Loucy (cell line): ENCODE data around the gene IFNLR1.

Experiments
- H2AFZ ChIP-seq: fragments of 200-600 bp; sonication (generic); 2 replicates; pipeline ENCODE4 v1.6.0; 2016; ENCODE audit warnings: antibody characterized with exemption, mild to moderate bottlenecking, low read length, moderate library complexity
- H3F3A ChIP-seq: fragments of 200-600 bp; 2 replicates; pipeline ENCODE4 v1.6.0; 2016; ENCODE audit warnings: antibody characterized with exemption, low read depth, mild to moderate bottlenecking
- H3K27me3 ChIP-seq: fragments of 200-600 bp; sonication (generic); 2 replicates; pipeline ENCODE4 v1.6.1; 2014; ENCODE audit warnings: low read length, mild to moderate bottlenecking; ENCODE audit not compliant: insufficient read depth, poor library complexity, severe bottlenecking
- H3K36me3 ChIP-seq: fragments of 200-600 bp; sonication (generic); 2 replicates; pipeline ENCODE4 v1.6.1; 2016; ENCODE audit warnings: low read length; ENCODE audit not compliant: insufficient read depth
- H3K4me1 ChIP-seq: fragments of 200-600 bp; sonication (generic); 2 replicates; pipeline ENCODE4 v1.5.1; 2014; ENCODE audit warnings: low read length, mild to moderate bottlenecking; ENCODE audit not compliant: insufficient read depth, poor library complexity, severe bottlenecking
- H3K4me2 ChIP-seq: fragments of 200-600 bp; sonication (generic); 2 replicates; pipeline ENCODE4 v1.6.0; 2014; ENCODE audit warnings: antibody characterized with exemption, low read length, low read depth, mild to moderate bottlenecking; ENCODE audit not compliant: poor library complexity, severe bottlenecking
- H3K4me3 ChIP-seq: fragments of 200-600 bp; sonication (generic); 2 replicates; pipeline ENCODE4 v1.5.1; 2014; ENCODE audit warnings: low read length, mild to moderate bottlenecking, mixed read lengths; ENCODE audit not compliant: poor library complexity, severe bottlenecking
- H3K79me2 ChIP-seq: fragments of 200-600 bp; sonication (generic); 2 replicates; pipeline ENCODE4 v1.6.1; 2014; ENCODE audit warnings: low read length; ENCODE audit not compliant: insufficient read depth
- H3K9ac ChIP-seq: fragments of 200-600 bp; sonication (generic); 2 replicates; pipeline ENCODE4 v1.6.0; 2014; ENCODE audit warnings: mild to moderate bottlenecking, low read depth, low read length, moderate library complexity; ENCODE audit not compliant: poor library complexity, severe bottlenecking
- H3K9me2 ChIP-seq: fragments of 200-600 bp; sonication (generic); replicated peaks from 2 replicates; pipeline ENCODE4 v1.6.1; 2016; ENCODE audit warnings: low read depth, low read length, mixed read lengths
- H3K9me3 ChIP-seq: fragments of 200-600 bp; sonication (generic); 2 replicates; pipeline ENCODE4 v1.6.1; 2014; ENCODE audit warnings: mild to moderate bottlenecking, antibody characterized with exemption, low read length, low read depth; ENCODE audit not compliant: insufficient read depth
- H4K20me1 ChIP-seq: fragments of 200-600 bp; sonication (generic); 2 replicates; pipeline ENCODE4 v1.6.0; 2014; ENCODE audit warnings: antibody characterized with exemption, low read length, mild to moderate bottlenecking; ENCODE audit not compliant: insufficient read depth, poor library complexity, severe bottlenecking
- EZH2phosphoT487 ChIP-seq: fragments of 200-600 bp; IDR thresholded peaks from 2 replicates; pipeline ENCODE4 v1.6.1; 2018; ENCODE audit warnings: antibody characterized with exemption, mild to moderate bottlenecking, moderate library complexity, borderline replicate concordance
- TF ChIP-seq, protein P1 (sequence below): fragments of 200-600 bp; sonication (generic); conservative IDR thresholded peaks from 2 replicates; pipeline ENCODE4 v1.5.1; 2014; ENCODE audit warnings: mild to moderate bottlenecking, antibody characterized with exemption, low read length

The IFNLR1 gene

DNA sequence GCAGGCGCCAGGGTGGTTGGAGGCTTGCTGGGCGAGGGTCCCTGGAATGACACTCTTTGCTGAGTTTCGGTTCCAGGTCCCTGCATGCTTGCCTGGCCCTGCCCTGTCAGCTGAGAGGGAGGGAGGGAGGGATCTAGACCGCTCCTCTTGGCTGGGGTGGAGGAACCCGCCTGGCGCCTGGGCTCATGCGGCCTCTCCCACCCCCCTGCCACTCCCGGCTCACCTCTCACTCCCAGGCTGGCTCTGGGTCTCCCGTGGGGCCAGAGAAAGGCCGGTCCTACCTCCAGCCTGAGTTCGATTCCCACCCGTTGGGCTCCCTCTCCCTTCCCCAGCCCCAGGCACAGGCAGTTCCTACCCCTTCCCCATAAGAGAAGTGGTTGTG, 19.0 kb upstream of the IFNLR1 start:
- Histone ChIP-seq H4K20me1 (no peaks in the 10 kb centered on the region), H3K4me1 (no peaks in the 10 kb centered on the region), H2AFZ (no peak overlapping the region), H3K9me2 (no peaks in the 10 kb centered on the region), H3K9ac (no peak overlapping the region), H3K4me3 (no peak overlapping the region), H3K27me3 (no peaks in the 10 kb centered on the region), H3K79me2 (no peaks in the 10 kb centered on the region), H3K9me3 (no peaks in the 10 kb centered on the region), H3F3A (no peaks in the 10 kb centered on the region), H3K36me3 (no peaks in the 10 kb centered on the region), H3K4me2 (no peak overlapping the region)
- TF ChIP-seq EZH2phosphoT487 = no peak
- TF ChIP-seq, protein P1, sequence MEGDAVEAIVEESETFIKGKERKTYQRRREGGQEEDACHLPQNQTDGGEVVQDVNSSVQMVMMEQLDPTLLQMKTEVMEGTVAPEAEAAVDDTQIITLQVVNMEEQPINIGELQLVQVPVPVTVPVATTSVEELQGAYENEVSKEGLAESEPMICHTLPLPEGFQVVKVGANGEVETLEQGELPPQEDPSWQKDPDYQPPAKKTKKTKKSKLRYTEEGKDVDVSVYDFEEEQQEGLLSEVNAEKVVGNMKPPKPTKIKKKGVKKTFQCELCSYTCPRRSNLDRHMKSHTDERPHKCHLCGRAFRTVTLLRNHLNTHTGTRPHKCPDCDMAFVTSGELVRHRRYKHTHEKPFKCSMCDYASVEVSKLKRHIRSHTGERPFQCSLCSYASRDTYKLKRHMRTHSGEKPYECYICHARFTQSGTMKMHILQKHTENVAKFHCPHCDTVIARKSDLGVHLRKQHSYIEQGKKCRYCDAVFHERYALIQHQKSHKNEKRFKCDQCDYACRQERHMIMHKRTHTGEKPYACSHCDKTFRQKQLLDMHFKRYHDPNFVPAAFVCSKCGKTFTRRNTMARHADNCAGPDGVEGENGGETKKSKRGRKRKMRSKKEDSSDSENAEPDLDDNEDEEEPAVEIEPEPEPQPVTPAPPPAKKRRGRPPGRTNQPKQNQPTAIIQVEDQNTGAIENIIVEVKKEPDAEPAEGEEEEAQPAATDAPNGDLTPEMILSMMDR = no peak

GRCh38 chr1:24205345-24206082, 18.4 kb upstream of the IFNLR1 start:
- H3K79me2 ChIP-seq = no peaks in the 10 kb centered on the region
- no peaks in the 10 kb centered on the region for H3F3A ChIP-seq
- no peak overlapping the region for H3K9ac ChIP-seq
- no peaks in the 10 kb centered on the region for H3K27me3 ChIP-seq
- H3K4me3 ChIP-seq = no peak overlapping the region
- no peaks in the 10 kb centered on the region for H3K4me1 ChIP-seq
- no peaks in the 10 kb centered on the region for H3K9me3 ChIP-seq
- H3K9me2 ChIP-seq = no peaks in the 10 kb centered on the region
- TF ChIP-seq EZH2phosphoT487 = no peak
- TF ChIP-seq, protein P1 = no peak
- no peak overlapping the region for H2AFZ ChIP-seq
- H3K4me2 ChIP-seq = no peak overlapping the region
- H4K20me1 ChIP-seq = no peaks in the 10 kb centered on the region
- H3K36me3 ChIP-seq = no peaks in the 10 kb centered on the region

DNA sequence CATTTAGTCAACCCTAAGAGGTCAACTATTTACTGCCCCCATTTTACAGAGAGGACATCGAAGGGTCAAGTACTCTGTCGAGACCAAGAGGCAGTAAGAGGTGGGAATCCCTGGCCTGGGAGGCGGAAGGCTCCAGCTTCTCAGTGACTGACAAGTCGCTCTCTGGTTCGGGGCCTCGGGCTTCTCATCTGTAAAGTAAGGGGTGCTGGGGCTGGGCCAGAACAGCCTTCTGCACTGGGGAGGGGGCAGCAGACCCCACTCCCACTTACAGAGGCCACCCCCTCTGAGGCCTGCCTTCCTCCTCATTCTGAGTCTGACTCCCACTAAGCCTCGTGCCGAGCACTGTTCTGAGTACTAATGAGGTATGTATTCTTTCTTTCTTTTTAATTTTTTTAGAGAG, 17.0 kb upstream of the IFNLR1 start:
- Histone ChIP-seq H3F3A (no peaks in the 10 kb centered on the region), H3K9me3 (no peaks in the 10 kb centered on the region), H2AFZ (no peak overlapping the region), H3K4me3 (no peak overlapping the region), H3K36me3 (no peaks in the 10 kb centered on the region), H3K4me1 (no peaks in the 10 kb centered on the region), H3K79me2 (no peaks in the 10 kb centered on the region), H3K9ac (no peak overlapping the region), H3K27me3 (no peaks in the 10 kb centered on the region), H4K20me1 (no peaks in the 10 kb centered on the region), H3K4me2 (no peak overlapping the region), H3K9me2 (no peaks in the 10 kb centered on the region)
- TF ChIP-seq, protein P1 = no peak
- no peak for TF ChIP-seq EZH2phosphoT487
